ENCODE data around the gene RCSD1. TPM values are rescaled to one million over a fixed set of nuclear protein-coding genes. Genes with fewer than 3 reads are reported as not detected.

RCSD1 gene
- total RNA-seq, 2 donors from 2014 or later: 4.7 to 5.6 TPM

GRCh38 chr1:167667536-167667935 lies 37.5 kb downstream of the RCSD1 start:
- Histone ChIP-seq H3K27ac (no peak overlapping the region), H3K4me1 (no peaks in the 10 kb centered on the region), H3K36me3 (replicated peaks in 1 of 2; ENCODE audit: insufficient read depth in 1 of 2, low read depth in 2 of 2) (no peaks in the 10 kb centered on the region), H3K4me3 (no peak overlapping the region), H3K27me3 (no peaks in the 10 kb centered on the region), H3K9me3 (no peaks in the 10 kb centered on the region)
- TF ChIP-seq CTCF (IDR thresholded peaks at IDR 0.05) (no peak), POLR2A (IDR thresholded peaks at IDR 0.05) (no peak)
- ATAC-seq (no peak), DNase-seq (no peak)
- 84 to 87% methylated on average over 2 of the region's 2 CpGs for WGBS, 2 donors
- intact Hi-C loops (cut with DNase I): no loop called here

- DNase-seq (no peak), ATAC-seq (no peak)
- Histone ChIP-seq H3K9me3 (no peaks in the 10 kb centered on the region), H3K36me3 (replicated peaks in 1 of 2; ENCODE audit: insufficient read depth in 1 of 2, low read depth in 2 of 2) (no peaks in the 10 kb centered on the region), H3K27me3 (no peaks in the 10 kb centered on the region), H3K4me1 (no peaks in the 10 kb centered on the region), H3K27ac (no peak overlapping the region), H3K4me3 (no peak overlapping the region)
- WGBS, 2 donors: 86 to 92% methylated on average over 6 of the region's 6 CpGs
- intact Hi-C loops (cut with DNase I): no loop called here
- TF ChIP-seq CTCF (IDR thresholded peaks at IDR 0.05): no peak
- TF ChIP-seq POLR2A (IDR thresholded peaks at IDR 0.05): no peak
Measured at GRCh38 chr1:167668108-167668507, 38.1 kb downstream of the RCSD1 start.

- no peaks in the 10 kb centered on the region for H3K36me3 ChIP-seq (replicated peaks in 1 of 2; ENCODE audit: insufficient read depth in 1 of 2, low read depth in 2 of 2)
- no peak overlapping the region for H3K27ac ChIP-seq
- H3K4me1 ChIP-seq: no peaks in the 10 kb centered on the region
- H3K4me3 ChIP-seq: no peak overlapping the region
- H3K9me3 ChIP-seq: no peaks in the 10 kb centered on the region
- no peaks in the 10 kb centered on the region for H3K27me3 ChIP-seq
- ATAC-seq: no peak
- no peak for TF ChIP-seq POLR2A (IDR thresholded peaks at IDR 0.05)
- TF ChIP-seq CTCF (IDR thresholded peaks at IDR 0.05): no peak
- intact Hi-C loops (cut with DNase I): no loop called here
- DNase-seq: no peak
- WGBS, 2 donors: 88 to 90% methylated on average over 4 of the region's 6 CpGs
Measured at GRCh38 chr1:167669209-167670124, 39.4 kb downstream of the RCSD1 start.

- Histone ChIP-seq H3K4me3 (no peak overlapping the region), H3K27ac (no peak overlapping the region), H3K27me3 (no peaks in the 10 kb centered on the region), H3K4me1 (no peaks in the 10 kb centered on the region), H3K36me3 (replicated peaks in 1 of 2; ENCODE audit: insufficient read depth in 1 of 2, low read depth in 2 of 2) (no peaks in the 10 kb centered on the region), H3K9me3 (no peaks in the 10 kb centered on the region)
- no peak for DNase-seq
- WGBS, 2 donors: 56 to 63% methylated on average over 2 of the region's 2 CpGs
- intact Hi-C loops (cut with DNase I): no loop called here
- no peak for ATAC-seq
- TF ChIP-seq CTCF (IDR thresholded peaks at IDR 0.05): no peak
- TF ChIP-seq POLR2A (IDR thresholded peaks at IDR 0.05): no peak
Measured at GRCh38 chr1:167670563-167670962, 40.5 kb downstream of the RCSD1 start.
